ENCODE measurements around the gene PLAU. TPM values are rescaled to one million over a fixed set of nuclear protein-coding genes. Genes with fewer than 3 reads are reported as not detected.
A peak's percentile ranks its signal among the peaks of the same experiment; 100 is the strongest.

The PLAU gene
- total and polyA plus RNA-seq, 9 of the 15 experiments (the other 6 are each of a cell fraction or from before 2014, with no cell fraction given), result 2.1 to 16.9 (median 3.3) TPM

DNA sequence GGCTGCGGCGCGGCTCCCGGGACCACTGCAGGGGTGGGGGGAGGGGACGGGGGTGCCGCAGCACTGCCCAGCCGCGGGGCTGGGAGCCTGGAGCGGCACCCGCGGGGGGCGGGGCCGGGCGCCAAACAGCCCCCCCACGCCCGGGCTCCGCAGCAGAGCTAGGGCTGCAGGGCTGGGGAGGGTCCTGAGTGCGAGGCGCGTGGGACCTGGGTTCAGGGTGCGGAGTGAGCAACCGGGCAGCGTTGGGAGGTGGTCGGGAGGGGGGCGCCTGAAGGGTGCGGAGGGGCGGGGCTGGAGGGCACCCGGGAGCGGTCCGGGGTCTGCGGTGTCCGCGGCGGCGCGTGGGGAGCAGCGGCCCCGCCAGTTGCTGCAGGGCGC is 37.1 kb upstream of the PLAU start:
- Histone ChIP-seq H3K27me3 (ENCODE audit: control insufficient read depth in 2 of 2, insufficient read depth in 2 of 2, low read length in 2 of 2) (no peaks in the 10 kb centered on the region), H4K20me1 (replicated peaks; ENCODE audit: control insufficient read depth, insufficient read depth, low read length) (peaks cover 6% of the 10 kb centered on the region; the same call in 1 of the 2 replicates), H2AFZ (ENCODE audit: low read depth, low read length) (no peak overlapping the region; the same call in 1 of the 2 replicates), H3K9me1 (ENCODE audit: control insufficient read depth, insufficient read depth, low read length) (no peaks in the 10 kb centered on the region), H3K4me1 (replicated peaks in 1 of 2; ENCODE audit: control insufficient read depth in 2 of 2, insufficient read depth in 2 of 2, low read length in 2 of 2) (peaks cover 23 to 29% of the 10 kb centered on the region in 2 experiments; a peak in 4 of 5 replicates), H3K27ac (ENCODE audit: extremely low read depth, low read depth, low read length) (peak overlapping the region; percentile 60; the same call in 1 of the 3 replicates), H3K9me3 (replicated peaks; ENCODE audit: control insufficient read depth, insufficient read depth, low read depth, low read length) (no peaks in the 10 kb centered on the region), H3K4me2 (ENCODE audit: insufficient read depth, low read length) (peak overlapping the region; percentile 74; the same call in 1 of the 2 replicates), H3K79me2 (ENCODE audit: control insufficient read depth, insufficient read depth, low read length) (peaks cover 16% of the 10 kb centered on the region), H3K36me3 (ENCODE audit: control insufficient read depth, insufficient read depth, low read length) (peaks cover 43% of the 10 kb centered on the region), H3K4me3 (peak overlapping the region; percentile 75), H3K9ac (ENCODE audit: insufficient read depth in 1 of 2, low read depth in 2 of 2, low read length in 2 of 2) (peak overlapping the region in 1 of 2 experiments; percentile 92; a peak in 2 of 4 replicates)
- intact Hi-C loops (cut with micrococcal nuclease), result no loop called here
- TF ChIP-seq RB1 (IDR thresholded peaks at IDR 0.05; ENCODE audit: low read depth), result 0 out of 2 replicates have a peak, but pooled peaks have one; percentile 2
- TF ChIP-seq HMGN3 (IDR thresholded peaks at IDR 0.05; ENCODE audit: borderline replicate concordance, extremely low read depth, insufficient read length, low read depth, low read length), result peak; percentile 6
- TF ChIP-seq, protein P1, sequence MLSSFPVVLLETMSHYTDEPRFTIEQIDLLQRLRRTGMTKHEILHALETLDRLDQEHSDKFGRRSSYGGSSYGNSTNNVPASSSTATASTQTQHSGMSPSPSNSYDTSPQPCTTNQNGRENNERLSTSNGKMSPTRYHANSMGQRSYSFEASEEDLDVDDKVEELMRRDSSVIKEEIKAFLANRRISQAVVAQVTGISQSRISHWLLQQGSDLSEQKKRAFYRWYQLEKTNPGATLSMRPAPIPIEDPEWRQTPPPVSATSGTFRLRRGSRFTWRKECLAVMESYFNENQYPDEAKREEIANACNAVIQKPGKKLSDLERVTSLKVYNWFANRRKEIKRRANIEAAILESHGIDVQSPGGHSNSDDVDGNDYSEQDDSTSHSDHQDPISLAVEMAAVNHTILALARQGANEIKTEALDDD (IDR thresholded peaks at IDR 0.05), result no peak
- no peak for TF ChIP-seq ELF2 (CRISPR knock-in tag; IDR thresholded peaks at IDR 0.05)
- TF ChIP-seq, protein P2, sequence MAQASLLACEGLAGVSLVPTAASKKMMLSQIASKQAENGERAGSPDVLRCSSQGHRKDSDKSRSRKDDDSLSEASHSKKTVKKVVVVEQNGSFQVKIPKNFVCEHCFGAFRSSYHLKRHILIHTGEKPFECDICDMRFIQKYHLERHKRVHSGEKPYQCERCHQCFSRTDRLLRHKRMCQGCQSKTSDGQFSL (CRISPR knock-in tag; IDR thresholded peaks at IDR 0.05), result peak; percentile 93
- TF ChIP-seq, protein P2 (tag; IDR thresholded peaks at IDR 0.05), result peak in 1 of 2 experiments; percentile 87; a peak in 2 of 4 replicates
- TF ChIP-seq SAP30 (IDR thresholded peaks at IDR 0.05; ENCODE audit: borderline replicate concordance, insufficient read depth, low read depth, low read length, poor library complexity, severe bottlenecking), result peak; percentile 27
- WGBS (ENCODE audit: insufficient coverage, low coverage, missing lambda C conversion rate), result 1% methylated on average over 28 of the region's 39 CpGs
- in situ Hi-C loops (cut with MboI), result loop anchor here (10.0 kb wide), 1 partner anchor 339 kb away; no protein-coding TSS in a partner anchor
- FAIRE-seq, result no peak
- POLR2A ChIA-PET, result interaction anchor here (0.6 to 1.7 kb wide), 9 partner anchors 12 to 379 kb away, joined by 3 to 5 read pairs (median 3); a partner anchor contains a TSS
- CTCF ChIA-PET (ENCODE audit: low intra/inter-chr PET ratio), result interaction anchor here (1.0 kb wide), 1 partner anchor 18 kb away, joined by 3 read pairs; no protein-coding TSS in a partner anchor
- no TSS peak for BruUV-seq (replicated peaks)
- peak; percentile 11; the same call in 2 of the 3 replicates for ATAC-seq
- DNase-seq (ENCODE audit: extremely low read depth in 1 of 4, low spot score in 3 of 4), result peak in 3 of 4 experiments; percentile 71 to 84 (median 82)

Measured in K562 (cell line).